ENCODE measurements around the gene VCX. TPM values are rescaled to one million over a fixed set of nuclear protein-coding genes. Genes with fewer than 3 reads are reported as not detected.

The VCX gene
- total RNA-seq, 1 experiment from 2014 or later: not detected

DNA sequence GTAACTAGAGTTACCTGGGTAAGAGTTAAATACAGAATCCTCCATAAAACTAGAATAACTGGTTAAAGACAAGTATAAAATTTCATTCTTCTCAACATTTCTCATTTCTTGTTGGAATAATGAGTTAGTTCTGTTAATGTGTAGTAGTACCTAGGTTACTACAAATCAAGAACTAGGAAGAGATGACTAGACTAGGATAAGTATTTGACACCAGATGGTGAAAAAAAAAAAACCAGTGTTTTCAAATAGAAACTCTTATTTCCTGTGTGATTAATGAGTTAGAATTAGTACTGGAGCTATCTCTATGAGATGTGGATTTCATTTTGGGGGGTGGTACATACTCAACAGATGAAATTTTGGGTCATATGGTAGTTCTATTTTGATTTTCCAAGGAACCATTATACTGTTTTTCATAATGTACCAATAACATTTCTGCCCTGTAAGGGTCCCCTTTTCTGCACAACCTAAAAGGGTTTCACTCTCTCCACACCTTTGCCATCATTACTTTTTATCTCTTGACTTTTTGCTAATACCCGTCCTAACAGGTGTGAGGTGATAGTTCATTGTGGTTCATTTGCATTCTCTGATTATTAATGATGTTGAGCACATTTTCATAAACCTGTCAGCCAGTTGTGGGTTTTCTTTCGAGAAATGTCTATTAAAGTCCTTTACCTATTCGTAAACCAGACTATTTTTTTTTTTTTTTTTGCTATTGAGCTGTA lies 1.7 kb upstream of the VCX start:
- Histone ChIP-seq H3K4me2 (ENCODE audit: insufficient read depth, insufficient read length, low read length) (no peak overlapping the region), H3K27me3 (ENCODE audit: insufficient read depth, low read length) (no peaks in the 10 kb centered on the region), H3K4ac (ENCODE audit: low read depth, low read length) (no peak overlapping the region), H2BK12ac (ENCODE audit: insufficient read length, low read depth, low read length) (no peak overlapping the region), H3K9me3 (ENCODE audit: control insufficient read depth, low read depth, low read length) (no peaks in the 10 kb centered on the region), H3K4me1 (ENCODE audit: insufficient read depth, low read length) (no peaks in the 10 kb centered on the region), H3K23me2 (ENCODE audit: insufficient read length, low read depth, low read length, poor library complexity, severe bottlenecking) (no peaks in the 10 kb centered on the region), H3K14ac (ENCODE audit: insufficient read depth, low read length) (no peak overlapping the region), H3K18ac (ENCODE audit: insufficient read length, low read depth, low read length) (no peak overlapping the region), H3K27ac (ENCODE audit: insufficient read length, low read depth, low read length) (no peak overlapping the region), H3K79me1 (ENCODE audit: insufficient read depth, low read depth, low read length, poor library complexity, severe bottlenecking) (no peaks in the 10 kb centered on the region), H2BK20ac (ENCODE audit: low read depth, low read length, poor library complexity, severe bottlenecking) (no peak overlapping the region), H4K8ac (replicated peaks; ENCODE audit: insufficient read length, low read depth, low read length) (no peak overlapping the region), H2BK15ac (ENCODE audit: low read depth, low read length) (no peak overlapping the region), H4K5ac (ENCODE audit: insufficient read length, low read depth, low read length) (no peak overlapping the region), H4K20me1 (ENCODE audit: control insufficient read depth, insufficient read depth, insufficient read length) (no peaks in the 10 kb centered on the region), H3T11ph (ENCODE audit: low read length) (no peak overlapping the region), H3K9ac (ENCODE audit: extremely low read depth, insufficient read length, low read length) (no peak overlapping the region), H2BK120ac (ENCODE audit: low read depth, low read length, poor library complexity, severe bottlenecking) (no peak overlapping the region), H2AFZ (ENCODE audit: low read length) (no peak overlapping the region), H4K91ac (ENCODE audit: insufficient read length, low read depth, low read length) (no peak overlapping the region), H2BK5ac (ENCODE audit: insufficient read length, low read length) (no peak overlapping the region), H3K56ac (ENCODE audit: insufficient read length, low read depth, low read length) (no peak overlapping the region), H2AK5ac (ENCODE audit: insufficient read length, low read length) (no peak overlapping the region), H3K23ac (ENCODE audit: insufficient read length, low read depth, low read length) (no peak overlapping the region), H3K79me2 (ENCODE audit: insufficient read depth, low read length) (0 out of 2 replicates have a peak, but pooled peaks cover 1% of the 10 kb centered on the region)
- TF ChIP-seq, protein P1, sequence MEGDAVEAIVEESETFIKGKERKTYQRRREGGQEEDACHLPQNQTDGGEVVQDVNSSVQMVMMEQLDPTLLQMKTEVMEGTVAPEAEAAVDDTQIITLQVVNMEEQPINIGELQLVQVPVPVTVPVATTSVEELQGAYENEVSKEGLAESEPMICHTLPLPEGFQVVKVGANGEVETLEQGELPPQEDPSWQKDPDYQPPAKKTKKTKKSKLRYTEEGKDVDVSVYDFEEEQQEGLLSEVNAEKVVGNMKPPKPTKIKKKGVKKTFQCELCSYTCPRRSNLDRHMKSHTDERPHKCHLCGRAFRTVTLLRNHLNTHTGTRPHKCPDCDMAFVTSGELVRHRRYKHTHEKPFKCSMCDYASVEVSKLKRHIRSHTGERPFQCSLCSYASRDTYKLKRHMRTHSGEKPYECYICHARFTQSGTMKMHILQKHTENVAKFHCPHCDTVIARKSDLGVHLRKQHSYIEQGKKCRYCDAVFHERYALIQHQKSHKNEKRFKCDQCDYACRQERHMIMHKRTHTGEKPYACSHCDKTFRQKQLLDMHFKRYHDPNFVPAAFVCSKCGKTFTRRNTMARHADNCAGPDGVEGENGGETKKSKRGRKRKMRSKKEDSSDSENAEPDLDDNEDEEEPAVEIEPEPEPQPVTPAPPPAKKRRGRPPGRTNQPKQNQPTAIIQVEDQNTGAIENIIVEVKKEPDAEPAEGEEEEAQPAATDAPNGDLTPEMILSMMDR (conservative IDR thresholded peaks at IDR 0.05): no peak
- WGBS (ENCODE audit: extremely low coverage, insufficient read length, low lambda C conversion rate): no CpG with 5 or more reads among the region's 3 CpGs
- Mint-ChIP-seq H3K4me1 (no peaks in the 10 kb centered on the region), H3K27ac (no peak overlapping the region), H3K4me3 (no peak overlapping the region), H3K9me3 (peaks cover 0 to 2% of the 10 kb centered on the region in 2 experiments; a peak in 2 of 5 replicates), H3K27me3 (ENCODE audit: low read depth) (no peaks in the 10 kb centered on the region), H3K36me3 (ENCODE audit: insufficient read depth in 1 of 3, low read depth in 3 of 3) (no peaks in the 10 kb centered on the region; a peak in 1 of 7 replicates)
- no peak for DNase-seq
